Fibroblast of upper back skin (primary cell): ENCODE measurements around the gene APOBEC3G.
"Not testable (repeated sequence)": the region's sequence is repeated elsewhere in the genome, so short reads cannot be mapped to it uniquely, and the experiment has no call there.

ENCODE experiments used
- DNase-seq: peaks from one replicate; pipeline ENCODE4 v3.0.0-alpha.2; 2013

Gene APOBEC3G

DNA sequence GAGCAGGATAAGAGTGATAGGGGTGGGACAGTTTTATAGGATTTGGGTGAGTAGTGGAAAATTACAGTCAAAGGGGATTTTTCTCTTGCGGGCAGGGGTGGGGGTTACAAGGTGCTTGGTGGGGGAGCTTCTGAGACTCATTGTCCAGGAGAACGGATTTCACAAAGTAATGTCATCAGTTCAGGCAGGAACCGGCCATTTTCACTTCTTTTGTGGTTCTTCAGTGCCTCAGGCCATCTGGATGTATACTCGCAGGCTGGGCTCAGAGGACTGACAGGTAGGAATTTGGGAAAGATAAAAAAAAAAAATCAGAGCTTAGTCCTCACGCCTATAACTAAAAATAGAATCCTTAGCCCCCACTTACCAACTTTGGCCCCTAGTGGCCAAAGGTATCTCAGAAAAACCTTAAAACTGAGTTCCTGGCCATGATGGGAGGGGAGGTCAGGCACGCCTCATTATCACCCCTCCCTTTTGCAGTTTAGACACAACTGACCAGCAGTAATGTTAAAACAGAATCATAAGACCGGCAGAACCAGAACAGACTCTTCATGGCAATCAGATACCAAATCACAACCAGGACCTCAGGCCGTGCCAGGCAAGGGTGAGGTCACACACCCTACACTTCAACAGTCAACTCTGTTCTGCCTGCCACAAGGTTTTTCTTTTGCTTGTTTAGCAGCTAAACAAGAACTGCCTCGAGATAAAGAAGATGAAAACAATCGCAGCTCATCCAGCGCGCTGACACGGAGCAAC, 8.9 kb upstream of the APOBEC3G start:
- DNase-seq = no peak

DNA sequence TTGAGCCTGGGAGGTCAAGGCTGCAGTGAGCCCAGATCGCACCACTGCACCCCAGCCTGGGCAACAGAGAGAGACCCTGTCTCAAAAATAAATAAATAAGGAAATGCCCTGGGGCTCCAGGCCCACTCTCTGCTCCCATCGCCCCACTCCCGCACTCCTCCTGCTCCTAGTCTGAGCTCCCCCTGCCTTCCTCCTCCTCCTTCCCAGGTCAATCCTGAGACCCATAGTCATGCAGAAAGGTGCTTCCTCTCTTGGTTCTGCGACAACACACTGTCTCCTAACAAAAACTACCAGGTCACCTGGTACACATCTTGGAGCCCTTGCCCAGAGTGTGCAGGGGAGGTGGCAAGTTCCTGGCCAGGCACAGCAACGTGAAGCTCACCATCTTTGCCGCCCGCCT, 6.9 kb upstream of the APOBEC3G start:
- no peak for DNase-seq

DNA sequence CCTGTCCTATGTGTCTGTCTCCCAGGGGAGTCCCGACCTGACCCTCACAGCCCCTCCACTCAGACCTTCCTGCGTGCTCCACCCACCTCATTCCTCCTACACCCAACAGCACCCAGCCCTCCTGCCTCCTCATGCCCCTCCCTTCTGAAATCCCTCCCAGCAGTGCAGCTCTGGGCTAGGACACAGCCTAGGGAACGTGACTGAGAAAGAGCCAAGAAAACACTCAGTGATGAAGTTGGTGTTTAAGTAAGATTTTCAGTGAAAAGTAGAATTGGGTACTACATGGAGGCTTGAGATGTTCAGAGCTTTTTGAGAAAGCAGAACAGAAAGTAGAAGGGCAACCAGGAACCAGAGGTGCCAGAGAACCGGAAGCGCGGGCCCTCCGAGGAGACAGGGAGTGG, 4.5 kb upstream of the APOBEC3G start:
- DNase-seq = not testable (repeated sequence)

DNA sequence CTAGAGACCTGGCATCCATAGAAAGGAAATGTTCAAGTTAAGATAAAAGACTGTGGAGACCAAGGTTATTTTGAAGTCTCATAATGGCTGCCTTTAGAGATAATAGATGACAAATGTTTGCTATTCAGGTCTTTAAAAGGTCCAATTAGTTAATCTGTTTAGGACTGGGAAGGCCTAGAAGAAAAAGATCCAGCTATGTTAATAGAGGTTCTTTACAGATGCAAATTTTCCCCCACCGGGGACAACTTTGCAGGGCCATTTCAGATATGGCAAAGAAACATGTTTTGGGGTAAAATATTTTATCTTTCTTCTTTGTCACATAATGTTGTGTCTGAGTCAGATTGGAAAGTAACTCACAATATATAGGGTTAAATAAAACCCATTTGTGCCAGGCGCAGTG, 3.1 kb upstream of the APOBEC3G start:
- DNase-seq = no peak

DNA sequence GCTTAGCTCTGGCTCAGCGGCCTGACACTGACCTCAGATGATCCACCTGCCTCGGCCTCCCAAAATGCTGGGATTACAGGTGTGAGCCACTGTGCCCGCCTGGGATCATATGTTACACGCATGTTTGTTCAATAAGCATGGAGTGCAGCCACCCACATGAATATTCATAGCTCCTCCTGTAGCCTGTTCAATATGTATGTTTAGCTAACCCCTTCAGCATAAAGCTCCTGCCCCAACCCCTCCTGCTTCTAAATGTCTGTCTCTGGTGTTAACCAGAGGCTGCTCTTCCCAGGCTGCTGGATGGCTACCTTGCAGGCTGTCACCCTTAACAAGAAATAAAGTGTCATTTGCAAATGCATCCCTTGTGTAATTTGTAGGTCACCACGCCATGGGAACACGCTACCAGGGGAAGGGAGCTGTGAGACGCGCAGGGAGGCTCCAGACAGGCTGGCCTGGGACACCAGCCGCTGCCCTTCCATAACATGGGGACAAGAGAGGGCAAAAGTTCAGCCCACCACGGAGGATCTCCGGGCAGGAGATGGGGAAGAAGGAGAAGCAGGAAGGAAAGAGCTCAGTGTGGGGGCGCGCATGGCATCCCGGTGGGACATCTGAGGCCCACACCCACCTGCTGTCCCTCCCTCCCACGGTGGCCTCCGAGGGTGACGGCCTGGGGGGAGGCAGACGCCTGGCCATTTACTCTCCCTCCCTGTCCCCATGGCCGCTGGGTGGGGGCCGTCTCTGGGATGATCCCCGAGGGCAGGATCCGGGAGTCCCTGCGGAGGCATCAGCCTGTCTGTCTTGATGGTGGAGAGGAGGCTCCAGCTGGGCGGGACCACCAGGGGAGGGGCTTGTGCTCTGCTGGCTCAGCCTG, 685 bp upstream of the APOBEC3G start:
- not testable (repeated sequence) for DNase-seq

DNA sequence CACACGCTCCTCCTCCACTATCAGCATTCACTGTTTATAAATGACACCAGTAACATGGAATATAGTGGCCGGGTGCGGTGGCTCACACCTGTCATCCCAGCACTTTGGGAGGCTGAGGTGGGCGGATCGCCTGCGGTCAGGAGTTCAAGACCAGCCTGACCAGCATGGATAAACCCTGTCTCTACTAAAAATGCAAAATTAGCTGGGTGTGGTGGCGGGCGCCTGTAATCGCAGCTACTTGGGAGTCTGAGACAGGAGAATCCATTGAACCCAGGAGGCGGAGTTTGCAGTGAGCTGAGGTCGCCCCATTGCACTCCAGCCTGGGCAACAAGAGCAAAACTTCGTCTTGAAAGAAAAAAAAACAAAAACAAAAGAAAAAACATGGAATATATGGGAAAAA, 837 bp downstream of the APOBEC3G start:
- DNase-seq = not testable (repeated sequence)

DNA sequence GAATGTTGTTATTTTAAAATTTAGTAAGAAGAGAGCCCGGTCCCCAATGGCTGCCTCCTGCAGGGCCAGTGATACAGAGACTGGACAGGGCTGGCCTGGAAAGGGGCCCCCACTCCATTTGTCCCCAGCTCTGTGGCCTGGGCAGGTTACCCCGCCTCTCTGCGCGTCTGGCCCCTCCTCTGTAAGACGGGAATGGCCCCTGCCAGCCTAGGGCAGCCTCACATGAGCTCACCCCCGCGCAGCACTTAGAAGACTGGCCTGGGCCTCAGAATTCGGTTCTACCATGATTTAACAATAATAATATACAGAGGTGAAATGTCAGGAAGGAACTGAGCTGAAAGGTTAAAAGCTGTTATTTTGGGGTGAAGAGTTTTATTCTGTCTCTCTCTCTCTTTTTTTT, 1.3 kb downstream of the APOBEC3G start:
- DNase-seq = no peak

DNA sequence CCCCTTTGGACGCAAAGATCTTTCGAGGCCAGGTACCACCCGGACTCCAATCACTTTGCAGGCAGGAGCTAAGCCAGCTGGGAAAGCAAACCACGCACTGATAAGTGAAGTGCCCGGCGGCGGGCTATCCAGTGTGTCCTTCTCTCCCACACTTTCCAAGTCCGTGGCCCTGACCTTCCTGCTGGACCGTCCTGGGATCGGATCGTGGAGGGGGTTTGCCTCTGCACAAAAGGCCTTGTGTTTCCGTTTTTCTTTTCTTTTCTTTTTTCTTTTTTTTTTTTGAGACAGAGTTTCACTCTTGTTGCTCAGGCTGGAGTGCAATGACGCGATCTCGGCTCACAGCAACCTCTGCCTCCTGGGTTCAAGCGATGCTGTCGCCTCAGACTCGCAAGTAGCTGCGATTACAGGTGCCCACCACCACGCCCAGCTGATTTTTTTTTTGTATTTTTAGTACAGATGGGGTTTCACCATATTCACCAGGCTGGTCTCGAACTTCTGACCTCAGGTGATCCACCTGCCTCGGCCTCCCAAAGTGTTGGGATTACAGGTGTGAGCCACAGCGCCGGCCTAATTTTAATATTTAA, 2.1 kb downstream of the APOBEC3G start:
- not testable (repeated sequence) for DNase-seq

DNA sequence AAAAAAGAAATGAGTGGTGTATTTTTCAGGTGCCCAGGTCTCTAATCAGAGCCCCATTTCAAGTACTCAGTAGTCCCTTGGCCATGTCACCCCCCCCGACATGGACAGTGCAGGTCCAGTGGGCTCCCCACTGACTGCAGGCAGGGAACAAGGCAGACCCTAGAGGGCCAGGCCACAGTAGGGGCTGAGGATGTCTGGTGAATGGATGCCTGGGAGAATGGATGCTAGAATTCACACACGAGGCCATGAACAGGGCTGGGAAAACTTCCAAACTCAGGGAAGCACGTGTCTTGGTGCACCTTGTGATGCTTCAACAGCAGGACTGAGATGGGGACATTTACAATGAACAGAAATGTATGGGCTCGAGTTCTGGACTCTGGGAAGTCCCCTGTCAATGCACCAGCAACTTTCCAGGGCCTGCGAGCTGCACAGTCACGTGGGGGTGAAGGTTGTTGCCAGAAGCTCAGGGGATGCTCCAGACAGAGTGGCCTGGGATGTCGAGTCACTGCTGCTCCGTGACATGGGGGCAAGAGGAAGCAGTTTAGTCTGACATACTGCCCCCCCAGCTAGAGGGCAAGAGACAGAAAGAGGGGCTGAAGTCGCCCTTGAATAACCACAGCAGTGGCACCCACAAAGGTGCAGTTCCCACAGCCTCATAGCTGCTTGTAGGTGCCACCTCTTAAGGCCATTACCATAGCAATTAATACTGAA, 3.1 kb downstream of the APOBEC3G start:
- DNase-seq = no peak

DNA sequence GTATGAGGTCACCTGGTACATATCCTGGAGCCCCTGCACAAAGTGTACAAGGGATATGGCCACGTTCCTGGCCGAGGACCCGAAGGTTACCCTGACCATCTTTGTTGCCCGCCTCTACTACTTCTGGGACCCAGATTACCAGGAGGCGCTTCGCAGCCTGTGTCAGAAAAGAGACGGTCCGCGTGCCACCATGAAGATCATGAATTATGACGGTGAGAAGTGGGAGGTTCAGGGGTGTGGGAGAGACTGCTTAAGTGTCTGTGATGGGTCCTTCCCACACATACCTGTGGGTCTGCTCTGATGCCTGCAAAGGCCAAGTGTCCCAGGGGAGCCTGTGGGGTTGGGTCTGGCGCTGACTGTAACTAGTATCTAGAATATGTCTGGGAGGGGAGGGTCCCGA, 3.9 kb downstream of the APOBEC3G start:
- no peak for DNase-seq

DNA sequence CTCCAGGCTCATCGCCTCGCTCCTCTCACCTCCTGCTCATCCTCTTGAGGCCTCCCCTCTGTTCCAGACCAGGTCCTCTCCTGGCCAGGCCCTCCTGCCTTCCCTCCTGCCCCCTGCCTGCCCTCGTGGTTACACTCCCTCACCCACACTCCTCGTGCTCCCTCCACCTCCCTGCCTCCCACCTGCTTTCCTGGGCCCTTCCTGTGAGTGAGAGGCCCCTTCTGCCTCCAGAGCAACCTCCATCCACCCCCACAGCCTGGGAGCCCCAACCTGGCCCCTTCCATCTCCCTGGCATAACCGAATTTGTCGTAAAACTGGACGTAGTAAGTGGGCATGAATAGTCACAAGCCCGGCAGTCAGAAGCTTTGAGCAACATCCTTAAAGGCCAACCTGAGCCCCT, 4.5 kb downstream of the APOBEC3G start:
- DNase-seq = no peak

DNA sequence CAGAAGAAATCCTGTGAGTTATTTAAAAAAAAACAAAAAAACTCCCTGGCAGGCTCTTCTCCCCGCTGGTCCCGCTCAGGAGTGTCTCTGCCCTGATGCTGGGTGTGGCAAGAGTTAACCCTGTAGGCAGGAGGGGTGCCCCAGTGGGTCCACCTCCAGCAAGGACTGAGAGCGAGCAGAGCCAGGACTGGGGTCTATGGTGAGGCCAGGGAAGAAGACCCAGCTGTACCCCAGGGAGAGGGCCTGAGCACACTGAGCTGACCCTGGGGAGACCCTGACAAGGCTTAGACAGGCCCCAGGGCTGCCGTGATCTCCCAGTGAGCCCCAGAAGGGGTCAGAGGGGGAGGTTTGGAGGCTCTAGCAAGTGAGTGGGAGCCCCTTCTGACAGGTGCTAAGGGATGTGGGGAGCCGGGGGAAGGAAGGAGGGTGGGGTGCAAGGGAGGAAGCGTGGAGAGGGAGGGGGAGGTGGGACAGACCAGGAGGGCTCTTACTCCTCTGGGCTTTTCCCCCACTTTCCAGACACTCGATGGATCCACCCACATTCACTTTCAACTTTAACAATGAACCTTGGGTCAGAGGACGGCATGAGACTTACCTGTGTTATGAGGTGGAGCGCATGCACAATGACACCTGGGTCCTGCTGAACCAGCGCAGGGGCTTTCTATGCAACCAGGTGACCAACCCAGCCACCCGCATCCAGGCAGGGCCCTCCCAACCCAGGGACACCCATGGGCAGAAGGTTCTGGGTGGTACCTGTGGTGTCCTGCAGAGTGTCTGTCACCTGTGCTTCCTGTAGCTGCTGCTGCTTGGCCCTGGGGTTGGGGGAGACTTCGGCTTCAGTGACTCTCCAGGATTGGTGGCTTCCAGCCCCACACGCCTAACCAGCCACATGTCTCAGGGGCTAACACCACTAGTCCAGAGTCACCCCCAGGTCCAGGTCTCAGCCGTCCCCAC, 6.4 kb downstream of the APOBEC3G start:
- no peak for DNase-seq

DNA sequence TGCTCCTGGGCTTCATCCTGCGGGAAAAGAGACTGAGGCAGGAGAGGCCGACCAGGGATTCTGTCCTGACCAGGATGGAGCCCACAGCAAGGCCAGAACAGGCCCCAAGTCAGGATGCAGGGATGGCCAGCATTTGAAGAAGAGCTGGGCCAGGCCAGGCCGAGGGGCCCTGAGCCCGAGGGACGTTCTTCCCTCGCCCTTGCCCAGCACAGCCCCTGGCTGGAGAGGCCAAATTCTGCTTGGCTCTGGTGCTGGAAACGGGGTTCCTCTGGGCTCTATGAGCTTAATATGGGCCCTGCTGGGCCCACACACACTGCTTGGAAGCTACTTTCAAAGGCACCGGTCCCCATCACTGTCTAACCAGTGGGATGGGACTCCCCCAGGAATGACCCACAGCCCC, 7.6 kb downstream of the APOBEC3G start:
- no peak for DNase-seq

DNA sequence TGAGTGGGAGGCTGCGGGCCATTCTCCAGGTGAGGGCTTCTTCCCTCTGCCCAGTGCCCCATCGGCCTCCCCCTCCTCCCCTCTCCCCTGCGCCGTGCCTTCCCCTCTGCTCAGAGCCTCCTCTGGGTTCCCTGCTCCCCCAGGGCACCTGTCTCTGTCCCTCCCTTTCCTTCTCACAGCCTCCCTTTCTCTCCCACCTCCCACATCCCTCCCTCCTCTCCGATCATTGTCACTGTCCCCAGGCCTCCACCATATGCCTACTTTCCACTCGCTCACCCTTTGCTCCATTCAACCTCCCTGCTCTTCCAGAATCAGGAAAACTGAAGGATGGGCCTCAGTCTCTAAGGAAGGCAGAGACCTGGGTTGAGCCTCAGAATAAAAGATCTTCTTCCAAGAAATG, 10.0 kb downstream of the APOBEC3G start:
- no peak for DNase-seq

DNA sequence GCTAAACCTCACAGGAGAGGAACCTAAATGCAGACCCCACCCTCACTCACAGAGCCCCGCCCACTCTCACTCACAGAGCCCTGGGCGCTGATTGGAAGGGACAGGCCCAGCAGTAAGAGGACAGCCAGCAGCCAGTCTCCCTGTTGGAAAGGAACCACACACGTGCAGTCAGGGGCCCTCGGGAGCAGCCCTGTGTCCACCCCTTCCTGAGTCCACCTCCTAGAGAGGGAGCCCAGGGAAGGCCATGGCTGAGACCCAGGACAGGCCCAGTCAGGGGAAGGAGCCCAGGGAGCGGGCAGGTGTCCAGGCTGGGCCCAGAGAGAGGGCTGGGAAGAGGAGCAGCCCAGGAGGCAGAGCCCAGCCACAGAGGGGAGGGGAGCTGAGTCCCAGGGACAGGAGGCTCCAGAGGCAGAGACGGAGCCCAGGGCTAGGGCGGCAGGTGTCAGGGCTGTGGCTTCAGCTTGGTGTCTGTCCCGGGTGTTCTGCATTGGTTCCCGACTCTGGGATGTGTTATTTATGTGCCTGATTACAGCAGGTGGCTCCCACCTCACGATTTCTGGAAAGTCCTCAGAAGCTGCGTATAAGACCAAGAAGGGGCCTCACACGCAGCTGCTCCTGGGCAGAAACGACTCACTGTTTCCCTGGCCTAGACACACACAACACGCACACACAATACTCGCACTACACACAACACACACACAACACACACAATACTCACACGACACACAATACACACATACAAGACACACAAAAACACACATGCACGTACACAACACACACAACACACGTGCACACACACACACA, 11.0 kb downstream of the APOBEC3G start:
- DNase-seq = no peak

DNA sequence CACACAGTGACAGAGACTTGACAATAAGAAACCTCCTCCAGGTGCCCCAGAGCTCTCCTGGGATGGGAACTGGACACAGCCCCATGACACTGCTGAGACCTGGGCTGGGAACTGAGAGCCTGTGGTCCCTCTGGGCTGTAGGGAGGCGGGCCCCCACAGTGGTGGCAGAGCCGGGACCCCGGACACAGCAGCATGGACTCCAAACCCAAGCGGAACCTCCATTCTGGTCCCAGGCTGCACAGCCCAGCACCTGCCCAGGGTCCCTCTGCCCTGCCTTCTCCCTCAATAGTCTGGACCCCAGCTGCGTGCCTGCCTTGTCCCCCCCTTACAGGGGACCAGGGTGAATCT, 11.6 kb downstream of the APOBEC3G start:
- no peak for DNase-seq

DNA sequence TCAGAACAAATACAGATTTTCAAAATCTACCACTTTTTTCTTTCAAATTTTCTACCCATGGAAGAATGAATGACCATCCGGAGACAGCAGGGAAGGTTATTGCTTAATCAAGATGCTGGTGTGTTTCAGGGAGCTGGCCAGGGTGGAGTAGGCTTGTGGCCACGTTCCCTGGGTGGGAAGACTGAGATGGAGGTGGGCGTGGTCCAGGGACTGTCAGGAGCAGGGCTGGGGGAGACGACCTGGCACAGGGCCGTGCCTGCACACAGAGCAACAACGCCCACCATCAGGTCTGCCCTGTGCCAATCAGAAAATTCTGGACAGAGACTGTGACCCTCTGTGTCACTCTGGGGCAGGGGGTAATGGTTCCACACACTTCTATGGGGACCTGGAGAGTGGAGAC, 12.9 kb downstream of the APOBEC3G start:
- DNase-seq = no peak

DNA sequence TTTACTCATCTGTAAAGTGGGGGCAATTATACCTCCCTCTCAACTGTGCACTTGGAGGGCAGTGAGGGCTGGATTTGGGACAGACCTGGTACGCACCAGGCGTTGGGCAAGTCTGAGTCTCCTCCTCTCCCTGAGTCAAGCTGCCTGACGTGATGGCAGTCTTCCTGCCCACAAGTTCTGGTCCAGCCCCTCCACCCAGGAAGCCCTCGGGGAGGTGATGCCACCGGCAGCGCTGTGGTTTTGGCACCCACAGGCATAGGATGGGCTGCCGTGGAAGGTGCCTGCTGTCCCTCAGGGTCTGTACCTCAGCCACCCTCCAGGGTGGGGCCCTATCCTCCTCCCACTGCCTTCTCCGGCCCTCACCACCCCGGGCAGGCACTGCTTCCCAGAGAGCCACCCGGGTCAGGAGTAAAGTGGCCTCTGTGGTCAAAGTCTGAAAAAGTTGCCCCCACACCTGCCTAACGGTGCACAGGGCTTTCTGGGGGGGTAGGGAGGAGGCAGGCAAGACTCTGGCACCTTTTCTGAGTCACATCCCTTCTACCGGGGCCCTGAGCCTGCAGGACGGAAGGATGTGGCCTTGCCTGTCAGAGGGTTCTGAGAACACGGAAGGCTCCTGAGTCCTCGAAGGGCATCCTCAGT, 13.5 kb downstream of the APOBEC3G start:
- DNase-seq = no peak

DNA sequence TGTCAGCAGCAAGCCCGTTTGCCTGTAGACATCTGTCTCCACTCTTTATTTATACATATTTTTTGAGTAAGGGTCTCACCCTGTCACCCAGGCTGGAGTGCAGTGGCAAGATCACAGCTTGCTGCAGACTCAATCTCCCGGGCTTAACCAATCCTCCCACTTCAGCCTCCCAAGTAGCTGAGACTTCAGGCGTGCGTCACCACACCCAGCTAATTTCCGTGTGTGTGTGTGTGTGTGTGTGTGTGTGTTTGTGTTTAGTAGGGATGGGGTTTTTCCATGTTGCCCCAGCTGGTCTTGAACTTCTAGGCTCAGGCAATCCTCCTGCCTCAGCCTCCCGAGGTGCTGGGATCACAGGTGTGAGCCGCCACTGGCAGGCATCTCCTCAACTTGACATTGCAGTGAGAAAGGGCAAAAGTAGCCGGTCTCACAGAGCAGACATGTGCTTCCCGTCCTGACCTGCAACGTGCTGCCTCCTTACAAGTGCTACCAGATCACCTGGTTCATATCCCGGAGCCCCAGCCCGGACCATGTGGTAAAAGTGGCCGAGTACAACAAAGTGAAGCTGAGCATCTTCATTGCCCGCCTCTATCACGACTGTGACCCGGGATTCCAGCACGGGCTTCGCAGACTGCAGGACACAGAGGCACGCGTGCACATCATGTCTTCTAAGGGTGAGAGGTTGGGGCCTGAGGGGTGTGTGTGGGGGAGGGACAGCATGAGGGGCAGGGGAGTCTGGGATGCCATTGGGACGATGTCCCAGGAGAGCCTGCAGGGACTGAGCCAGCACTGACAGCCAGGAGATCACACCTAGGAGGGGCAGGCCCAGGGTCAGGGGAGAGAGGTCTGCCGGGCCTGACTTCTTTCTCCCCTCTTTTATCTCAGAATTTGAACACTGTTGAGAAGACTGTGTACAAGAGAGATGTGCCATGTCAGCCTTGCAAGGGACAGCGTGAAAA, 14.3 kb downstream of the APOBEC3G start:
- DNase-seq = no peak
